GM12878 (cell line): Measurements from ENCODE around the gene MACF1. TPM values are rescaled to one million over a fixed set of nuclear protein-coding genes. Genes with fewer than 3 reads are reported as not detected.

Source experiments
- ATAC-seq: fragments of 200-7000 bp; cut with Tn5 transposase; 3 replicates; pipeline ENCODE4 v1.9.1; 2020; ENCODE audit warnings: mild to moderate bottlenecking, moderate library complexity
- BruUV-seq: library from RNA; stranded (reverse); fragments of 400-500 nt; replicated peaks from 2 replicates; lab custom pipeline; 2021; lab: Mats Ljungman, UMichigan
- CTCF ChIA-PET: fragments of 300-600 bp; sonication (Branson Sonifier 250); formaldehyde crosslinking; extraction: SDS; loops from one replicate; lab custom pipeline; 2021; ENCODE audit warnings: inconsistent platforms; lab: Yijun Ruan, JAX
- POLR2A ChIA-PET: fragments of 350-600 bp; formaldehyde crosslinking; extraction: SDS; loops from one replicate; lab custom pipeline; 2021; ENCODE audit warnings: inconsistent platforms; lab: Charles Lee
- RAD21 ChIA-PET: fragments of 300-600 bp; sonication (Branson Sonifier 250); formaldehyde crosslinking; loops from one replicate; lab custom pipeline; 2023; ENCODE audit warnings: antibody characterized with exemption; ENCODE audit not compliant: unreplicated experiment; lab: Charles Lee
- SMC1A ChIA-PET: fragments of 300-600 bp; sonication (Branson Sonifier 250); formaldehyde crosslinking; loops from one replicate; lab custom pipeline; 2023; ENCODE audit not compliant: unreplicated experiment, uncharacterized antibody; lab: Charles Lee
- DNase-seq: peaks from one replicate; pipeline ENCODE4 v3.0.0-alpha.2; 2011; ENCODE audit warnings: low read depth, low spot score
- FAIRE-seq: peaks from 3 replicates; lab custom pipeline; 2011; peaks lifted over from hg19 to GRCh38; lab: Jason Lieb, UNC
- H2AFZ ChIP-seq: 2 replicates; pipeline ENCODE4 v1.6.0; 2011; ENCODE audit warnings: low read depth, low read length, control low read depth; ENCODE audit not compliant: control insufficient read depth
- H3K27ac ChIP-seq: 2 replicates; pipeline ENCODE4 v1.5.1; 2011; ENCODE audit warnings: control low read depth; ENCODE audit not compliant: control insufficient read depth, insufficient read depth
- H3K27me3 ChIP-seq, 2 experiments: replicated peaks in 1 of 2; 2 replicates each; pipeline versions ENCODE4 v1.6.0 to v1.6.1; 2011; ENCODE audit warnings: low read length in 1 of 2; ENCODE audit not compliant: control insufficient read depth in 2 of 2, insufficient read depth in 2 of 2
- H3K36me3 ChIP-seq, 2 experiments: 2 replicates each; pipeline ENCODE4 v1.5.1; 2011; ENCODE audit warnings: low read length in 1 of 2; ENCODE audit not compliant: control insufficient read depth in 2 of 2, insufficient read depth in 2 of 2
- H3K4me1 ChIP-seq: 2 replicates; pipeline ENCODE4 v1.6.1; 2011; ENCODE audit warnings: mild to moderate bottlenecking, low read length, moderate library complexity, mixed read lengths; ENCODE audit not compliant: control insufficient read depth, insufficient read depth
- H3K4me2 ChIP-seq: 2 replicates; pipeline ENCODE4 v1.6.0; 2011; ENCODE audit warnings: control low read depth; ENCODE audit not compliant: control insufficient read depth, insufficient read depth
- H3K4me3 ChIP-seq: fragments of 200-600 bp; sonication (generic); 2 replicates; pipeline ENCODE4 v1.5.1; 2016
- H3K79me2 ChIP-seq: 2 replicates; pipeline ENCODE4 v1.6.0; 2011; ENCODE audit warnings: low read length; ENCODE audit not compliant: control insufficient read depth, insufficient read depth
- H3K9ac ChIP-seq: 2 replicates; pipeline ENCODE4 v1.8.0; 2011; ENCODE audit warnings: low read length, control low read depth, mixed read lengths; ENCODE audit not compliant: control insufficient read depth, insufficient read depth
- H3K9me3 ChIP-seq: replicated peaks from 3 replicates; pipeline ENCODE4 v1.5.1; 2011; ENCODE audit warnings: mild to moderate bottlenecking, low read length; ENCODE audit not compliant: control insufficient read depth, insufficient read depth
- H4K20me1 ChIP-seq: 2 replicates; pipeline ENCODE4 v1.6.0; 2011; ENCODE audit not compliant: control insufficient read depth, insufficient read depth
- BRCA1 ChIP-seq: IDR thresholded peaks from 2 replicates; pipeline ENCODE4 v1.6.1; 2011; ENCODE audit warnings: low read depth, low read length, improper control_type of control experiment
- EGR1 ChIP-seq, 2 experiments: IDR thresholded peaks; 1 replicate in 1 of 2; 2 replicates in 1 of 2; pipeline ENCODE4 v1.6.1; 2011 to 2012; ENCODE audit warnings: low read depth in 2 of 2, low read length in 2 of 2, borderline replicate concordance in 1 of 2, mild to moderate bottlenecking in 1 of 2, moderate library complexity in 1 of 2
- EP300 ChIP-seq, 2 experiments: fragments of 150-350 bp in 1 of 2; IDR thresholded peaks; 2 replicates each; pipeline ENCODE4 v1.6.1; 2011 to 2012; ENCODE audit warnings: low read depth in 2 of 2, low read length in 2 of 2, borderline replicate concordance in 1 of 2, improper control_type of control experiment in 1 of 2, inconsistent platforms in 1 of 2; ENCODE audit not compliant: control insufficient read depth in 1 of 2
- GABPA ChIP-seq: IDR thresholded peaks from 2 replicates; pipeline ENCODE4 v1.6.1; 2014; ENCODE audit warnings: antibody characterized with exemption, low read depth, mild to moderate bottlenecking, inconsistent platforms
- HDGF ChIP-seq: fragments of 450-650 bp; IDR thresholded peaks from 2 replicates; pipeline ENCODE4 v1.6.1; 2016; ENCODE audit warnings: antibody characterized with exemption
- IKZF1 ChIP-seq: fragments of 450-650 bp; conservative IDR thresholded peaks from 2 replicates; pipeline ENCODE4 v1.6.1; 2017; ENCODE audit warnings: antibody characterized with exemption, mild to moderate bottlenecking
- MAX ChIP-seq: IDR thresholded peaks from 2 replicates; pipeline ENCODE4 v1.6.1; 2012; ENCODE audit warnings: low read depth, low read length, improper control_type of control experiment
- MEF2B ChIP-seq: fragments of 450-650 bp; IDR thresholded peaks from 2 replicates; pipeline ENCODE4 v1.6.1; 2018; ENCODE audit warnings: mild to moderate bottlenecking, moderate library complexity; ENCODE audit not compliant: partially characterized antibody, poor library complexity, severe bottlenecking
- MTA3 ChIP-seq: IDR thresholded peaks from 2 replicates; pipeline ENCODE4 v1.6.1; 2012; ENCODE audit warnings: low read length, inconsistent platforms, borderline replicate concordance
- NR2F1 ChIP-seq: fragments of 450-650 bp; conservative IDR thresholded peaks from 2 replicates; pipeline ENCODE4 v1.6.1; 2017; ENCODE audit warnings: mild to moderate bottlenecking
- PBX3 ChIP-seq: IDR thresholded peaks from 2 replicates; pipeline ENCODE4 v1.6.1; 2011; ENCODE audit warnings: mild to moderate bottlenecking, low read depth, low read length, moderate library complexity; ENCODE audit not compliant: insufficient replicate concordance
- PKNOX1 ChIP-seq: fragments of 450-650 bp; IDR thresholded peaks from 2 replicates; pipeline ENCODE4 v1.6.1; 2016; ENCODE audit warnings: mild to moderate bottlenecking
- POU2F2 ChIP-seq: IDR thresholded peaks from 3 replicates; pipeline ENCODE4 v1.6.1; 2011; ENCODE audit warnings: low read depth, mild to moderate bottlenecking, low read length, borderline replicate concordance
- RAD51 ChIP-seq: fragments of 450-650 bp; IDR thresholded peaks from 2 replicates; pipeline ENCODE4 v1.6.1; 2016; ENCODE audit warnings: moderate library complexity, mild to moderate bottlenecking, inconsistent platforms
- RFX5 ChIP-seq: IDR thresholded peaks from 2 replicates; pipeline ENCODE4 v1.6.1; 2011; ENCODE audit warnings: low read depth, low read length, improper control_type of control experiment
- SREBF2 ChIP-seq: IDR thresholded peaks from 2 replicates; pipeline ENCODE4 v1.6.1; 2012; ENCODE audit warnings: mild to moderate bottlenecking, low read length
- TAF1 ChIP-seq: IDR thresholded peaks from 2 replicates; pipeline ENCODE4 v1.6.1; 2011; ENCODE audit warnings: mild to moderate bottlenecking, low read depth, low read length, borderline replicate concordance
- YBX1 ChIP-seq: fragments of 450-650 bp; IDR thresholded peaks from 2 replicates; pipeline ENCODE4 v1.6.1; 2016; ENCODE audit warnings: antibody characterized with exemption
- whole genome bisulfite sequencing: methylation state at CpG from one replicate; pipeline ENCODE4 v1.1.6; 2016; ENCODE audit warnings: low lambda C conversion rate; ENCODE audit not compliant: insufficient replicate concordance, insufficient coverage; ENCODE audit errors: missing lambda C conversion rate; 5-methylcytosine and 5-hydroxymethylcytosine counted together
- in situ Hi-C: fragments of 300-500 bp; cut with MboI; formaldehyde crosslinking; loops from 9 replicates; pipeline ENCODE4 v1.14.3; 2018; ENCODE audit warnings: mixed read lengths
- intact Hi-C: fragments of 100-400 bp; cut with micrococcal nuclease; formaldehyde crosslinking; loops from one replicate; pipeline ENCODE4 v1.14.2; 2022; ENCODE audit not compliant: unreplicated experiment
- polyA plus RNA-seq, 11 experiments: library from polyadenylated mRNA; depleted of rRNA in 4 of 11; unstranded in 6 of 11; stranded (reverse) in 5 of 11; fragments of >200 nt; fragmentation: Nextera tagmentation in 4 of 11; fragmentation: Illumina TruSeq in 1 of 11; extraction: Ambion mirVana in 4 of 11; extraction: Trizol in 1 of 11; gene quantifications; 1 replicate in 1 of 11; 2 replicates in 10 of 11; pipeline versions ENCODE4 v1.2.1 to v1.2.3, GENCODE V29; 2011 to 2016; ENCODE audit warnings: inconsistent platforms in 2 of 11, missing spikeins in 2 of 11, low read depth in 1 of 11
- total RNA-seq, 4 experiments: library from RNA; depleted of rRNA in 3 of 4; stranded (reverse); fragments of >200 nt in 3 of 4; fragmentation: Illumina TruSeq in 1 of 4; extraction: Trizol in 1 of 4; gene quantifications; 2 replicates each; pipeline versions ENCODE4 v1.2.1 to v1.2.3, GENCODE V29; 2013 to 2021

The MACF1 gene
- total and polyA plus RNA-seq, 10 of the 15 experiments (the other 5 are each of a cell fraction or from before 2014, with no cell fraction given): 15.5 to 201 (median 76.9) TPM

- no peaks in the 10 kb centered on the region for H4K20me1 ChIP-seq
- 96% methylated on average over 1 of the region's 1 CpG for WGBS
- CTCF ChIA-PET: interaction anchor here (0.6 to 1.1 kb wide), 2 partner anchors 41 to 71 kb away, joined by 4 read pairs; no protein-coding TSS in a partner anchor
- no peak overlapping the region for H3K27ac ChIP-seq
- no peak for DNase-seq
- no peak for TF ChIP-seq NR2F1
- no peak for TF ChIP-seq HDGF
- TF ChIP-seq SREBF2: no peak
- TF ChIP-seq RFX5: no peak
- TF ChIP-seq BRCA1: no peak
- TF ChIP-seq MAX: no peak
- no peak for TF ChIP-seq RAD51
- TF ChIP-seq YBX1: no peak
- H3K27me3 ChIP-seq: no peaks in the 10 kb centered on the region
- POLR2A ChIA-PET: interaction anchor here (0.7 kb wide), 1 partner anchor 352 kb away, joined by 3 read pairs; no protein-coding TSS in a partner anchor
- in situ Hi-C loops (no loop called here), intact Hi-C loops (no loop called here)
- H3K9me3 ChIP-seq: no peaks in the 10 kb centered on the region
- BruUV-seq: no TSS peak
- peaks cover 0 to 50% of the 10 kb centered on the region in 2 experiments for H3K36me3 ChIP-seq
- ATAC-seq: no peak
- no peaks in the 10 kb centered on the region for H3K4me1 ChIP-seq
- no peak overlapping the region for H3K4me3 ChIP-seq
- H3K79me2 ChIP-seq: no peaks in the 10 kb centered on the region
- no peak overlapping the region for H2AFZ ChIP-seq
- no peak overlapping the region for H3K4me2 ChIP-seq
- no peak for FAIRE-seq
- RAD21 ChIA-PET: no interaction called here
- SMC1A ChIA-PET: interaction anchor here (1.5 kb wide), 1 partner anchor 30 kb away, joined by 3 read pairs; no protein-coding TSS in a partner anchor
- no peak overlapping the region for H3K9ac ChIP-seq
Measured at GRCh38 chr1:39370602-39371001, 166.1 kb downstream of the MACF1 start.

GRCh38 chr1:39372105-39372504, 167.6 kb downstream of the MACF1 start:
- no peak for ATAC-seq
- H3K9me3 ChIP-seq: no peaks in the 10 kb centered on the region
- POLR2A ChIA-PET: no interaction called here
- SMC1A ChIA-PET: no interaction called here
- H3K4me2 ChIP-seq: no peak overlapping the region
- no peaks in the 10 kb centered on the region for H3K79me2 ChIP-seq
- no peak overlapping the region for H3K4me3 ChIP-seq
- H2AFZ ChIP-seq: no peak overlapping the region
- FAIRE-seq: no peak
- RAD21 ChIA-PET: no interaction called here
- CTCF ChIA-PET: interaction anchor here (1.1 to 1.5 kb wide), 2 partner anchors 42 to 180 kb away, joined by 3 read pairs; no protein-coding TSS in a partner anchor
- in situ Hi-C loops (no loop called here), intact Hi-C loops (no loop called here)
- H3K27ac ChIP-seq: no peak overlapping the region
- H3K9ac ChIP-seq: no peak overlapping the region
- DNase-seq: no peak
- H3K27me3 ChIP-seq: no peaks in the 10 kb centered on the region
- BruUV-seq: no TSS peak
- no peaks in the 10 kb centered on the region for H3K4me1 ChIP-seq
- peaks cover 0 to 44% of the 10 kb centered on the region in 2 experiments for H3K36me3 ChIP-seq
- no peaks in the 10 kb centered on the region for H4K20me1 ChIP-seq
- no peak for TF ChIP-seq MTA3
- no peak for TF ChIP-seq MEF2B
- TF ChIP-seq POU2F2: no peak
- no peak for TF ChIP-seq EP300 (IDR thresholded peaks at IDR 0.05; ENCODE audit: borderline replicate concordance in 1 of 2, control insufficient read depth in 1 of 2, low read depth in 2 of 2, low read length in 2 of 2)
- TF ChIP-seq PBX3: no peak
- TF ChIP-seq TAF1: no peak
- TF ChIP-seq EGR1 (IDR thresholded peaks at IDR 0.05; ENCODE audit: borderline replicate concordance in 1 of 2, low read depth in 2 of 2, low read length in 2 of 2): no peak
- TF ChIP-seq GABPA: no peak
- no peak for TF ChIP-seq PKNOX1
- no peak for TF ChIP-seq IKZF1
